VCaP (cell line): ENCODE measurements around the gene ZNF70.
A peak's percentile ranks its signal among the peaks of the same experiment; 100 is the strongest.

Experiments used
- H3K27ac ChIP-seq: fragments of 450-650 bp; 2 replicates; pipeline ENCODE4 v1.5.1; 2017
- CTCF ChIP-seq: fragments of 450-650 bp; conservative IDR thresholded peaks from 2 replicates; pipeline ENCODE4 v1.5.1; 2017; ENCODE audit warnings: mild to moderate bottlenecking, moderate library complexity

ZNF70 gene

GRCh38 chr22:23722160-23722559, 28.8 kb downstream of the ZNF70 start:
- no peak for TF ChIP-seq CTCF
- H3K27ac ChIP-seq = no peak overlapping the region

DNA sequence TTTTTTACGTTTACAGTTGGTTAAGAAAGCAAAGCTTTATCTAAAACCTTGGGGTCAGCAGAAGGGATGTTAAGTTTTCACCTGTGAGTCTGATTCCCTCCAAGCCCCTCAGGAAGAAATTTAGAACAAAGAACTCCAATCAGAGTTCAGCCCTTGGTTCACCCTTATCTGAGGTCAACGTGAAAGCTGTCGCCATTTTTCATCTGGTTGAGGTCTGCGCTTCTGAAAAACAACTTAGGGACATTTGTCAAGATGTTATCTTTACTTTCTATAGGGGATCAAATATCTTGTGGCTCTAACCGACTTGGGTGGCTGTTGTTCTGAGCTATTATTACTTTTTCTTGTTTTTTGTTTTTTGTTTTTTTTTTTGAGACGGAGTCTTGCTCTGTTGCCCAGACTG, 30.1 kb downstream of the ZNF70 start:
- no peak for TF ChIP-seq CTCF
- H3K27ac ChIP-seq = no peak overlapping the region

DNA sequence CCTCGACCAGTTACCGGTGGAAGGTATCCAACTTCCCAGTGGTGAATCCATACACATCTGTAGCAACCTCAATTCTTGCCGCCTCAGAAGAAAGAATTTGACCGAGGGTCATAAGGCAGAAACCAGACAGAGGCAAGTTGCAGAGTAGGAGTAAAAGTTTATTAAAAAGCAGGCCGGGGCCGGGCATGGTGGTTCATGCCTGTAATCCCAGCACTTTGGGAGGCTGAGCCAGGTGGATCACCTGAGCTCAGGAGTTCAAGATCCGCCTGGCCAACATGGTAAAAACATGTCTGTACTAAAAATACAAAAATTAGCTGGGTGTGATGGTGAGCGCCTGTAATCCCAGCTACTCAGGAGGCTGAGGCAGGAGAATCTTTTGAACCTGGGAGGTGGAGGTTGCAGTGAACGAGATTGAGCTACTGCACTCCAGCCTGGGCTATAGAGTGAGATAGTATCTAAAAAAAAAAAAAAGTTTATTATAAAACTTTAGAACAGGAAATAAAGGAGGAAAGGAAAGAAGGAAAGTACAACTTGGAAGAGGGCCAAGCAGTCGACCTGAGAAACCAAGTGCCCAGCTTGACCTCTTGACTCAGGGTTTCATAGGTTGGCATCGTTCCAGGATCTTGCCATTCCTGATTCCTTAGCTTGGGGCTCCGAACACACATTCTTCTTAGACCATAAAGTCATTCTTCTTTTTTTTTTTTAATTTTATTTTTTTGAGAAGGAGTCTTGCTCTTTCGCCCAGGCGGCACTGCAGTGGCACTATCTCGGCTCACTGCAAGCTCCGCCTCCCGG, 32.3 kb downstream of the ZNF70 start:
- no peak overlapping the region for H3K27ac ChIP-seq
- no peak for TF ChIP-seq CTCF

DNA sequence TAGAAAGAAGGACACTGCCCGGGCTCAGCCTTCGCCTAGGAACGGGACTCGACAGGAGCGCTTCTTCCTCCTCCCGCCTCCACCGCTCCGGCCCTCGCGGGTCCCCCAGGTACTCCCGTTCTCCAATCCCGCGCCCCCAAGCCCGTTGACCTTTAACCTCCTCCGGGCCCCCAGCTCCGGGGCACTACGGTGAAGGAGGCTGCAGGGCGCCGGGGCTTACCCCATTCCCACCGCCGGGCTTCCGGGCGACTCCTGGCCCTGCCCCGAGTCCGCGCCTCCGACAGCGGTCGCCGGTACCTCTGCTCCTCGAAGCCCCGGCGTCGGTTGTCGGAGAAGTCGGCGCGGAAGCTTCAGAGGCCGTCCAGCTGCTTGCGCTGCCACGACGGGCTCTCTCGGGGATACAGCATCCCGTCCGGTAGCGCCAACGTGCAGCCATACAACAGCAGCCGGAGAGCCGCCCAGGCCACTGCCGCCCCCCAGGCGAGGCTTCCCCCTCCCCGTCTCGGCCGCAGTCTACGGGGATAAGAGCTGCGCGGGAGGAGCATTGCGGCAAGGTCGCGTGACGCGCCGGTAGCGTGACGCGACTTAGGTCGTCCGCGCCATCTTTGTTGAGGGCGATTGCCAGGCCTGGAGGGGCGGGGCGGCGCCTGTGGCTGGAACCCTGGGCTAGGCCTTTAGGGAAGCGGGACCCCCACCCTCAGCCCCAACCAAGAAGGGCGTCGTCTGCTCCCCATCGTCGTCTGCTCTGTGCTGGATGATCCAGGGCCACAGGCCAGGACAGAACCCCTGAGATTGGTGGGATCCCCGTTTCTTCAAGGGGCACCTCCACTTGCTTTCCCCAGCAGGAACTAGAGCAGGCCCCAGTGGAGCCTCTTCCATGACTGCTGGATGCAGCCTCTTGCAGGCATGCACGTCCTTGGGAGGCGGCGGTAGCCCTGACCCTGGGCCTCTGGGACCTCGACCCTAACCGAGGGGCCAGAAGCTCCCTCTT, 33.8 kb downstream of the ZNF70 start:
- TF ChIP-seq CTCF = no peak
- peak overlapping the region; percentile 77 for H3K27ac ChIP-seq

- no peak for TF ChIP-seq CTCF
- H3K27ac ChIP-seq = peak overlapping the region; percentile 77; the same call in 1 of the 2 replicates
These were observed 35.0 kb downstream of the ZNF70 start for GRCh38 chr22:23715806-23716375.

- H3K27ac ChIP-seq = no peak overlapping the region
- no peak for TF ChIP-seq CTCF
These were observed 36.0 kb downstream of the ZNF70 start for GRCh38 chr22:23714596-23715578.
